COLO668 (cell line): Measurements from ENCODE around the gene CTBP2.

Source experiments
- DNase-seq: peaks from one replicate; lab custom pipeline; 2025; ENCODE audit not compliant: unreplicated experiment; lab: John Stamatoyannopoulos, UW

Gene CTBP2

DNA sequence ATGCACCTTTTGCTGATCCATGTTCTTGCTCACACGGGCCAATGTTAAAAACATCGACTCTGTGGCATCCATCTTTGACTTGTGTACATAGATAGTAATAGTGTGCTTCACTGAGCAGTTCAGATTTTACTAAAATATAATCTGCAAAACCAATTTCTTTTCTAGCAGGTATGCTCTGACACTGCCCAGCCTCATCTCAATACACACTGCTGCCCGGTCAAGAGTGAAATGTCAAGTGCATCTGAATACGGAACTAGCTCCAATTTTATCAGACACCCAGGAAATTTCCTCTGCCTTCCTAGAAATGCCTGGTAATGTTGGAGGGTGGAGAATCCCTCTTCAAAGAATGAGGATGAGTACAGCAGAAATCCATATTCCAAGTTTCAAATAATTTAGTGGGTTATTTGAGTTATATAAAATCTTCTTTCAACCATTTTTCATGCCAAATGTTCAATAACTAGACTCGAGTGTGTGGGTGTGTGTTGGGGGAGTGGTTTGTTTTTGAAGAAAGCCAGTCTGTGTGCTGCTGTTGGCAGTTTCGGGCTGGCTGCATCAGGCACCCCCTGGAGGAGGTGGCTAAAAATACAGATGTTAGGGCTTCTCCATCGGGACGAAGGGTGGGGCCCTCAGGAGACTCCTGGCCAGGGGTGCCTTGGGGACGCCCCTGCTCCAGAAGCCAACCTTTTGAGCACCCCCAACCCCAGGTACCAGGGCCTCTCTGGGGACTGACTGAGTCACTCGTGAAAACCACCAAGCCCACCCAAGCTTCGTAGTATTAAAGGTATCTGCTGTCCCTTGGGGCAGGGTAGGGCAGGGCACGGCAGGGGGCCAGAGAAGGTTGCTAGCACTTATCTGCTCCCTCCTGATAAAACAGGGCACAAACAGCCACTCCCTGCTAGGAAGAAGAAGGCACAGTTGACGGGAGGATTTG, 15.4 kb downstream of the CTBP2 start:
- no peak for DNase-seq

DNA sequence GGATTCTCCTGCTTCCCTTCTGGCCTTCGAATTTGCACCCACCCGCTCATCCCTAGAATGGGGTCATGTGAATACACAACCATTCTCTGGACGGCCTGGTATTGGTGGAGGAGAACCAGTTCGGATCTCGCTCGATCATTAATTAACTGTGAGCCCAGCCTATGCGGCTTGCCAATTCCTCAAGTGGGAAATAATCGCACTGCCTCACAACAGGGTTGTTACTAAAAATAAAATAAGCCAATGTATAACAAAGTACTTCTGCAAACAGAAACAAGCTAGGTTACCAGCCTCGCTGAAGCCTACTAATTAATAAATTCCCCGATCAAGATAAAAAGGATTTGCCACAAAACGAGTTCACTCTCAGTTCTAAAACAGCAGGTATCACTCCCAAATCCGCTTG, 16.2 kb downstream of the CTBP2 start:
- DNase-seq: no peak

DNA sequence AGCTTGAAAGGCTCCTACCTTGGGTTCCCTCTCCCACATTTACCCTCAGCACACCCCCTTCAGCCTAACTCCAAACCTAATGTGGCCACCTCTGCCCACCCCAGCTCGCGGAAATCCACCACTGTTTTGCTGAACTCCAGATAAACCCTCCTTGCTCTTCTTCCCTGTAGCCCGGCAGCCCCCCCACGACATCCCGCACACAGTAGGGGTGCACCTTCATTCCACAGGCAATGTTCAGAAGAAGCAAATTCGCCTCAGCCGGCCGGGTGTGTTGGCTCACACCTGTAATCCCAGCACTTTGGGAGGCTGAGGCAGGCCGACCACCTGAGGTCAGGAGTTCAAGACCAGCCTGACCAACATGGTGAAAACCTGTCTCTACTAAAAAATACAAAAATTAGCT, 17.4 kb downstream of the CTBP2 start:
- no peak for DNase-seq

DNA sequence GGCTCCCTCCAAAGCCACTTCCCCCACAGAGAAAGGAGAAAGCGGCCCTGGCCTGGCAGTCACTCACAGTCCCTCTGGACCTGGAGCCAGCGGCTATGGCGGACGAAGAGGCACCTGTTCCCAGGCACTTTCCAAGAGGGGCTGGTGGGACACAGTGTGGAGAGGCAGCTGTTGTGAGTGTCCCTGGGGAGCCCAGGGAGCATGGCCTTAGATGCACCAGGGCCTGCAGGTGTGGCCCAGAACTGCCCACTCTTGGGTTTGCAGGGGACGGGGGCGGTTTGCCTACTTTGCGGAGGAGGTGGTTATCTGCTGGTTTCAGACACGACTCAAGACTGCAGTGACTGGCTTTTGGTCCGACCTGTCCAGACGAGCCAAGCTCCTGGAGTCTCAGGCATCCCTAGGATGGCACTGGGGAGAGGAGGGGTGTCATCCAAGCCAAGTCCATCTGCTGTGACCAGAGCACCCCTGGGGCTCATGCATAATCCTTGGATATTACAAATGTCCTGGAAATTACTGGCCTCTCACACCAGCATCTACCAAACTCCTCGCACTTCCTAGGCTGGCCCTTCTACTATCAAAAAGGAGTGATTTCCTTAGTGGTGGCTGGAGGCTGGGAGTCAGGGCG, 18.4 kb downstream of the CTBP2 start:
- DNase-seq: peak; percentile 3

DNA sequence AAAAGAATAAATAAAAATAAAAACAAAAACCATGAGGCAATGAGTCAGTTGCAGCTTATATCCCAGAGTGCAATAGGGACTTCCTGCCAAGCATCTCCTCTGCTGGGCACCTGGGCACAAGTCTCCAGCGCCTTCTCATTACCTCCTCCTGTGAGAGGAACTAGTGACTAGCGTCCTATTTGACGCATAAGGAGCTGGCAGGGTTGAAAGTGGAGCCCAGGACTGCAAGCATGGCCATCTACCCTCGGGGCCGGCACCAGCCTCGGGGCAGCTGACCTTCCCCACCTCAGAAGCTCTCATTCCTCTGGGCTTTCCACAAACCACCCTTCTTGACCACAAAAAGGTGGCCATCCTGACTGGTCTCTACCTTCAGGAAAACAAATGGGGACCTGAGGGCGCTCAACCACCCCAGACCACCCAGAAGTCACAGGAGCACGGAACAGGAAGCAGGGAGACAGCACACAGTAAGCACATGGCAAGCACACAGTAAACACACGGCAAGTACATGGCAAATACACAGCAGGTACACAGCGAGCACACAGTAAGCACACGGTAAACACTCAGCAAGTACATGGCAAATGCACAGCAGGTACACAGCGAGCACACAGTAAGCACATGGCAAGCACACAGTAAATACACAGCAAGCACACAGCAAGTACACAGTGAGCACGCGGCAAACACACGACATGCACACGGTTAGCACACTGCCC, 19.1 kb downstream of the CTBP2 start:
- no peak for DNase-seq

DNA sequence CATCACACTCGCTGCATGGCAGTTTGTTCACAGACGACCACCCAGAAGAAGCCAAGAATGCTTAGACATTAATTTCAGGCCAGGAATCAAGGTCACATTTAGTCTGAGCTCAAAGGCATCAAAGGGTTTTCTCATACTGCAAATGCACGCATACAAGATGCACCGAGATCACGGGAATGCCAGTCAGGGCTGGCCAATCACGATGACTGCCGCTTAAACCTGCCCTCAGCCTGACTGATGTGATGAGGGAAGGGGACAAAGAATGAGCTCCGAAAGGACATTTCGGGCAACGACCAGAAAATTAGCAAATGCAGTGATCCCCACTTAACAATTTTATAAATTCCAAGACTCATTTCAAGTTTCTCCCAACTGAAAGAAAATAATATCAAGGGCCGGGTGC, 20.2 kb downstream of the CTBP2 start:
- DNase-seq: no peak

DNA sequence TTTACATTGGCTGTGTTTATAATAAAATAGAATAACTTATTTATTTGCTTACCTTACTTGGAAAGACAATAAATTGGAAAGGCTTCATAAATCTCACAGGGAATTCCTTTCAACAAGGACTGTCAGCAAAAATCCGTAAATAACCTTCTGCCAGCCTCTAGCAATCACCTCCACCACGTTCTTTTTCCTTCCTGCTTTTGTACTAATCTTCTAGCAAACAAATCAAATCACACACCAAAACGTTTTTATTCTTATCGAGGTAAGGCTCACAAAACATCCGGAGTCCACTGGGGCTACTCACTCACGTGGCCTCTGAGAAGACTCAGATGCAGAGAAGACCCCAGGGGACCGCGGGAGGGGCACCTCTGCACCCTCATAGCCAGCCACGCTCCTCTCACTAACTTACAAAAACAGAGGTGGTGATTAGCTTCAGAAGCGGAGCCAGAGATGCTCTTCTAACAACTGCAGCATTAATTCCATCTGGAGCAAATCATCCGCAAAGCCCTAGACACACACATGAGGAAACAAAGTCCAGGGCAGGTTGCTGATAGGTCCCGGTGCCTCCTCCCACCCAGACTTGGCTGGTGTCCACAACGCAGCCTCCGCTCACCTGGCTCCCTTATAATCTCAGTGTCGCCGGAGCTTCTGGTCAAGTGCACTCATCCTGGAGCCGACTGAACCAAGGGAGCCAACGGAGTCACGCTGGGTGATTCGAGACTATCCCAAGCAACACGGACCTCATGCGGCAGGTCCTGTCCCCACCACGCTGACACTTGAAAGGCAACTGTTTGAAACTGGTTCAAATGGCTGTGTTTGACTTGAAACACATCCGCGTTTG, 22.5 kb downstream of the CTBP2 start:
- DNase-seq: peak; percentile 67

DNA sequence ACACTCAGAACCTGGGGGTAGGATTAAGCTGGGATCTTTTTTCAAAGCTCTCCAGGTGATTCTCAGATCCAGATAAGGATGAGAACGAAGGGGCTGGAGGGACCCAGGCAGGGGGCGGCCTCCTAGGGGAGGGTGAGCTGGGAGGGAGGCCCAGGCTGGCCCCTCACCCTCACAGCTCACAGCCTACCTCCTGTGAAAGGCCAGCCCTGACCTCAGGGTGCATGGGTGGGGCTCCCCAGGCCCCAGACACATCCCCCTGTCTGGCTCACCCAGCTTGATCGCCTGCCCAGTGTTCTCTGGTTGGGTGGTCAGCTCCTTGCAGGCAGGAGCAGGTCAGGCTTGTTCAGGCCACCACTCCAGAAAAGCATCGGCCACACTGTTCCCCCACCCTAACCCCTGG, 24.3 kb downstream of the CTBP2 start:
- no peak for DNase-seq

DNA sequence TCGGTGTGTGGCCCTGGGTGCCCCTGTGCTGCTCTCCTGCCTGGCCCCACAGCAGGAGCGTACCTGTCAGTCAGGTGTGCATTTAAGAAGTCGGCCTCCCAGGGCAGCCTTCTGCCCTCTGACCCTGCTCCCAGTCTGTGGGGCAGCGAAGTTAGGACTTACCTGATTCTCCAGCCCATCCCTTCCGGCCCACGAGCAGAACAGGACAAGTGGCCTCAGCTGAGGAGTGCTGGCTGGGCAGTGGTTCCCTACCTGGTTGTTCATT, 24.7 kb downstream of the CTBP2 start:
- no peak for DNase-seq

DNA sequence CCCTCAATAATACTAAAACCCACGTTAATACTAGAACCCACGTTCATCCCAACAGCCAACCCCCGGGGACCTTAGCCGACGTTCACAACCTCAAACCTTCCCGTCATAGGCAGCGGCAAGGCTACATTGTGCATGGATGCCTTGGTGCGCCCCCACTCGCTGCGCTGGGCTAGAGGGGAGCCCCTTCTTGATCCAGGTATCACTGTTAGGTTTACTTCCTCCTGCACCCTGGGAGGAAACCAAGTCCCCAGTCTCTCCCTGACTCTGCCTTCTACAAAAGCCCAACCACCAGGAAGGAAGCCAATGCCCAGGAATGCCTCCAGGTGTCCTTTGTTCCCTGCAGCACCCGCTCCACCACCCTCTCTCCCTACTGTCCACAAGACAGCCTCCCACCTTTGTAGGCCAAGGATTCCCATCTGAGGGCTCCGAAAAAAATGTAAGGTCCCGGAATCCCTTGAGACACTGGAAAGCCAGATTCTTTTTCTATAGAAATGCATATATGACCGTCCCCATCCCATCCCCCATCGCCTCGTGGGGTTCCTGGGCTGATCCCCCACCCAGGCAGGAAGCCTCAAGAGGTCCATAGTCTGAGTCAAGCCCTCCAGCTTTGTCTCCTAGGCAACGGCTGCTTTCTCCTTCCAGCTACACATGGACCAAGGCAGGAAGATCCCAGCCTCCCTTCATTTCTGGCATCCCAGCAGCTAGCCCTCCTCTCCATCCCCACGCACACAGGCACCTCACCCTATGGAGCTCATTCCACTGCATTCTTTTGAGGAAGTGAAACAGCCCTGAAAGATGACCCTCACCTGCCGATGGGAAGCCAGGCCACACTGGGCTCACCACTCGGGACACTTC, 25.2 kb downstream of the CTBP2 start:
- no peak for DNase-seq

DNA sequence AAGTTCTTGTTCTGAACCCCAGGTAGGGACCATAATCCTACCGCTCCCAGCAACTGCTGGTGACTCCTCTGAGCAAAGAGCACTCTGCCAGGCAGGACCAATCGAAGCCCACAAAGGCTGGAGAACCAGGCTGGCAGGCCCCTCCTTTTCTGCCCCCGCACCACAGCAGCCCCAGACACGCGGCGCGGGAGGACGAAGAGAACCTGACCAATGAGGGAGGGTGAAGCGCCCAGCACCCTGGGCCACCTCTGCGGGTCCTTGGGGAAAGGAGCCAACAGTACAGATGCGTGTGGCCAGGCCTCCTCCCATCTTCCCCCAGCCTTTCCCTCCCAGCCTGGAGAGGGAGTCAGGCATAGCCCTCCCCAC, 25.9 kb downstream of the CTBP2 start:
- no peak for DNase-seq

DNA sequence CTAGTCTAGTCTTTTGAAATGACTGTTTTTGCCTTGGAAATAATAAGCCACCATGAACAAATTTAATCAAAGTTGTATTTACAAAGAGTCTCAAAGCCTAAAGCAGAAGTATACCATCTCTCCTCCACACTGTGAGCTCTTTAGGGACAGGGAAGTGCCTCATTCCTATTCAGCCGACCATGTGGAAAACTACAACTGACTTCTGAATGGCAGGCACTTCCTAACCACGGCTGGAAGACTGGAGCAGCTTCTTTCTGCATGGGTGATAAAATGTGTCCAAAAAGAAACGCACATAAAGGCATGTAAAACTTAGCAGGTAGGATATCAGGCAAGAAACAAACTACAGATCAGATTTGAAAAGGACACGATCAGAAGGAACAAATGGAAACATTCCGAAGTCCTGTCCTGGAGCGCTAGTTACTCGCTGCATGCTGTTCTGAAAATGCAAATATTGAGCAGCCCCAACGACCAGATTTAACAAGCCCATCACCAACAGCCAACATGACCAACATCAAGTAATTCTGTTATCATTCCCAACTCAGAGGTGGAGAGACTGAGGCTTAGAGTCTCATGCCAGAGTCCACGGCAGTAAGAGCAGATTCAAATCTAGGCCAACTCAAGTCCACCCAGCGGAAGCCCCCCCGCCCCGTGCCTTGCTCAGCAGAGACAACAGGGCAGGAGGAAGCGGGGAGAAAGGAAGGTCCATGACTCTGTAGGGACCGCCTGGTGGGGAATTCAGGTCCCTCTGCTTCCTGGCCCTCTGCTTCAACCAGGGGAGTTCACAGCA, 26.5 kb downstream of the CTBP2 start:
- no peak for DNase-seq

DNA sequence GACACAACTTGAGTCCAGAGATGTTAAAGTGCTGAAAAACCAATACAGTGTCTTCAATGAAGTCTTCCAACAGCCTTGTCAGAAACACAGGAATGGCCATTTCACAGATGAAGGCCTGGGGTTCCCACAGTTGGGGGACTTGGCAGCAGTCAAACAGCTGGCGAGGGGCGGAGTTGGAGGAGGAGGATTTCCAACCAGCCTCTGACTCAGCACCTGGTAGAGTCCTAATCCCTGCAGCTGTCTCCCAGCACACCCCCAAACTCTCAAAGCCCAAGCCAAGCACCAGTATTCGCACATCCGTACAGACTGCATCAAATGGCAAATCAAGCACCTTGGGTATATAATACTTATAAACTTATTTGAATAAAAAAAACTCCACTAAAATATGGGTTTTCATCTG, 28.0 kb downstream of the CTBP2 start:
- DNase-seq: no peak

DNA sequence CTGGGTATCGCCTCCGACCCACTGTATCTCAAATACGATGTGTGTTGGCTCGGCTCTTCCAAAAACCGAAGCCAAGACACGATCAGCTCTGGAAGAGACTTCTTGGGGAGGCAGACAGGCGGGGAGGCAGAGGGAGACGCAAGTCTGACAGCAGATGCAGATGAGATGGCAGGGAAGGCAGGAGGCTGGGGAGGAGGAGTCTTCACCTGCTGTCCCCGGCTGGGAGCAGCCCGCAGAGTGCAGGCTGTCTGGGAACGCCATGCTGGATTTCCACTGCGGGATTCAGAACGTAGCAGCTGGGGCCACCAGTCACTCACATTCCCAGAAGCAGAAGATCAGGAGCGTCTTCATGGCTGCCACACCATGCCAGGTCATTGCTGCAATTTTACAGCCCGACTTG, 29.4 kb downstream of the CTBP2 start:
- no peak for DNase-seq

DNA sequence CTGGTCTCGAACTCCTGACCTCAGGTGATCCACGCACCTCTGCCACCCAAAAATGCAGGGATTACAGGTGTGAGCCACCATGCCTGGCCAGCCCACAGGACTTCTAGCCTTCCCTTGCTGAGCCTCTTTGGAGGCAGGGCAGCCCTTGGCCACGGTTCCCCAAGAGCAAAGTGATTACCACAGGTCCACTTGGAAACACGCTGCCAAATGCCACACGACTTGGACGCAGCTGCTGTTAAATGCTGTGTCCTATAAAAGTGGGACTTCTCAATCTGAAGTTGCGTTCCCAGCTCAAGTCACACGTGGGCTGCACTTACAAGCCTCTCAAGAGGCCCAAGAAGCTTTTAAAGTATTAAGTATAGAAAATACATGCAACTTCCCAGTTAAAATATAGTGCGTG, 30.1 kb downstream of the CTBP2 start:
- DNase-seq: no peak

DNA sequence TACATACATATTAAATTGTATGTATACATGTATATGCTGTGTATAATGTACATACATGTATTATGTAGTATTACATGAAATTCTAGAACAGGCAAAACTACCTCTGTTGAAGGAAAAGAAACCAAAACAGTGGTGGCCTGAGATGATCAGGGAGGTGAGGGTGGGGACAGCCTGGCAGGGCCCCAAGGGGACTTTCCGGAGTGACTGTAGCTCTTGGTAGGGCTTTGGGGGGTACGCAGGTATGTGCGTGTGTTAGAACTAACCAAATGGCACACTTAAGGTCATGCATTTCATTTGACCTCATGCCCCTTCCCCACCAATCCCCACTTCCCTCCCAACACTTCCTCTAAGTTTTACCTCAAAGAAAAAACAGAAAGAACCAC, 31.3 kb downstream of the CTBP2 start:
- no peak for DNase-seq

DNA sequence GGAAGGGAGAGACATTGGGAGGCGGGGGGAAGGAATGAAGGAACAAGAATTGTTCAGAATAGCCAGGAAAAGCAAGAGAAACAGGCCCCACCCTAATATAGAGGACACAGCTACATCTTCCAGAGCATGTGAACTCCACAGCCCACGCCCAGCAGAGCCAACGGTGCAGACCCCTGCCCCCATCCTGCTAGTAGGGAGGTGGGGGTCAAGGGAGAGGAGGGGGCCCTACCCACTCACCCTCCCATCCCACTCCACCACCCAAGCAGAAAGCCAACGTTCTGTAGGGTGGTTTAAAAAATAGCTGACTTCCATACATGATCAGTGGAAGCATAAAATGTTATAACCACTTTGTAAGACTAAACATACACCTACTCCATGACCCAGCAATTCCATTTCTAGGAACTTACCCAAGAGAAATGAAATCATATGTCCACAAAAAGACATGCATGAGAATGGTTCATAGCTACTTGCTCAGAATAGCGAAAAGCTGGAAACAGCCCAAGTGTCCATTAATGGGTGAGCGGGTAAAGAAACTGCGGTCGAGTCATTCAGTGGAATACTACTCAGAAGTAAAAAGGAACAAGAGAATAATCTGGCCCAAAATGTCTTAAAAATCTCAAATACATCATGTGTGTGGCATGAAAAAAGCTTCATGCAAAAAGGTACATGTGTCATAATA, 31.8 kb downstream of the CTBP2 start:
- DNase-seq: no peak

DNA sequence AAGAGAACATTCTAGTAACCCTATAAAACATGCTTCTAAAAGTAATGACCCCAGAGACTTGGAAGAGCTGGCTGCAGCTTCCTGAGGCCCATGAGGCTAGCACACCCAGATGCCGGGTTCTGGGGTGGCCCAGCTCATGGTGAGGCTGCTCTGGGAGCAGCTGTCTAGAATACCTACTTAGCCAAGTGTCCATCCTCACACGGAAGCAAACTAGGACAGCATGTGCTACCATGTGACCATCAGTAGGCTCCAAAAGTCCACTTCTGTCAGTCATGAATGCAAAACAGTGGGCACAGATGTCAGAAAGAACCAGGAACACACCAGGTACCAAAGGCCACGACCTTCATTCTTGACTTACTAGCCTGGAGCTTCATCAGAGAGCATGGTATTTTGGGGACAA, 32.4 kb downstream of the CTBP2 start:
- no peak for DNase-seq

DNA sequence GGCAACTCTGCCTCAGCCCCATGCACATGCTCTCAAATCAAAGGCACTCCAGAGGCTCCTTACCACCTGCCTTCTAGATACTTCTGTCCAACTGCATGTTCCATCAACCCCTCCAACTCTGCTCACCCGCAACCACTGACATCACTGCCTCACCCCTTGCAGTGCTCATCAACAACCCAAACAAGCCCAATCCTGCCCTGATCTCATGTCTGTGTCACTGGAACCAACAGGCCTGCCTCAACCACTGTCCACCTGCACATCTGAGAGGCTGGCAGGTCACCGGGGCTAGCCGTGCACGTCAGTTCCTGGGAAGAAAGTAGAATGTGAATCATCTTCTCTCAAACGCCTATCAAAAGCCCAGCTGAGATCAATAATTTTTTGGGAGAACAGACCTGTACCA, 33.3 kb downstream of the CTBP2 start:
- no peak for DNase-seq
